Transverse colon (tissue), 4 donors: ENCODE data around the gene WDR45. TPM values are rescaled to one million over a fixed set of nuclear protein-coding genes. Genes with fewer than 3 reads are reported as not detected.

Experiments
- DNase-seq: peaks from one replicate; pipeline ENCODE4 v3.0.0-alpha.2; 2019
- H3K27ac ChIP-seq, 4 donors: fragments of 200-600 bp; sonication (generic); 2 replicates each; pipeline ENCODE4 v1.5.1; 2016 to 2018; ENCODE audit warnings: inconsistent platforms in 4 of 4
- H3K27me3 ChIP-seq: fragments of 200-600 bp; sonication (generic); 2 replicates; pipeline ENCODE4 v1.5.1; 2017; ENCODE audit warnings: inconsistent platforms
- H3K36me3 ChIP-seq, 4 donors: fragments of 200-600 bp; sonication (generic); 2 replicates each; pipeline ENCODE4 v1.5.1; 2017 to 2019; ENCODE audit warnings: inconsistent platforms in 4 of 4
- H3K4me1 ChIP-seq, 4 donors: fragments of 200-600 bp; sonication (generic); 2 replicates each; pipeline ENCODE4 v1.5.1; 2017 to 2020; ENCODE audit warnings: inconsistent platforms in 4 of 4
- H3K4me3 ChIP-seq, 4 donors: fragments of 200-600 bp; sonication (generic); 1 replicate in 1 of 4; 2 replicates in 3 of 4; pipeline versions ENCODE4 v1.5.1 to v1.6.1; 2017 to 2019; ENCODE audit warnings: inconsistent platforms in 4 of 4
- H3K9me3 ChIP-seq, 2 donors: fragments of 200-600 bp; sonication (generic); 2 replicates each; pipeline ENCODE4 v1.5.1; 2017 to 2019; ENCODE audit warnings: inconsistent platforms in 2 of 2
- EP300 ChIP-seq: sonication (generic); formaldehyde crosslinking; IDR thresholded peaks from one replicate; pipeline ENCODE4 v1.6.1; 2017; ENCODE audit warnings: antibody characterized with exemption, low read depth
- POLR2A ChIP-seq: fragments of 450-650 bp; IDR thresholded peaks from one replicate; pipeline ENCODE4 v1.6.1; 2016; ENCODE audit warnings: antibody characterized with exemption, mild to moderate bottlenecking, moderate library complexity
- POLR2AphosphoS5 ChIP-seq, 3 donors: sonication (generic); formaldehyde crosslinking; IDR thresholded peaks; one replicate each; pipeline ENCODE4 v1.6.1; 2016; ENCODE audit warnings: antibody characterized with exemption in 3 of 3
- WGBS, 2 donors: methylation state at CpG; one replicate each; pipeline ENCODE4 v1.1.5; 2018; ENCODE audit warnings: low coverage in 1 of 2; 5-methylcytosine and 5-hydroxymethylcytosine counted together
- in situ Hi-C, 4 donors: fragments of 200-750 bp; cut with MboI; loops; one replicate each; pipeline versions ENCODE4 v1.15.0 to v1.15.1; 2017; ENCODE audit warnings: low sequenced_read_pairs in 3 of 4, low pct_ligation_motif_present in 1 of 4, low pct_unique_long_range_greater_than_20kb in 1 of 4
- intact Hi-C: fragments of 100-400 bp; cut with DNase I; formaldehyde crosslinking; loops from one replicate; pipeline ENCODE4 v1.15.1; 2023; ENCODE audit warnings: low total_unique reads
- total RNA-seq, 4 donors: library from RNA; depleted of rRNA; stranded (reverse); fragments of >200 nt; gene quantifications; one replicate each; pipeline ENCODE4 v1.1.0, GENCODE V29; 2016
- TF ChIP-seq, protein P1 (sequence below), 5 experiments: fragments of 200-600 bp in 3 of 5; fragments of 450-650 bp in 2 of 5; sonication (generic) in 3 of 5; IDR thresholded peaks; 1 replicate in 2 of 5; 2 replicates in 3 of 5; pipeline ENCODE4 v1.5.1; 2016 to 2017; ENCODE audit warnings: antibody characterized with exemption in 5 of 5, inconsistent platforms in 3 of 5, mild to moderate bottlenecking in 2 of 5, moderate library complexity in 1 of 5

Gene WDR45
- total RNA-seq, 4 donors from 2014 or later = 73.5 to 205 (median 117) TPM

DNA sequence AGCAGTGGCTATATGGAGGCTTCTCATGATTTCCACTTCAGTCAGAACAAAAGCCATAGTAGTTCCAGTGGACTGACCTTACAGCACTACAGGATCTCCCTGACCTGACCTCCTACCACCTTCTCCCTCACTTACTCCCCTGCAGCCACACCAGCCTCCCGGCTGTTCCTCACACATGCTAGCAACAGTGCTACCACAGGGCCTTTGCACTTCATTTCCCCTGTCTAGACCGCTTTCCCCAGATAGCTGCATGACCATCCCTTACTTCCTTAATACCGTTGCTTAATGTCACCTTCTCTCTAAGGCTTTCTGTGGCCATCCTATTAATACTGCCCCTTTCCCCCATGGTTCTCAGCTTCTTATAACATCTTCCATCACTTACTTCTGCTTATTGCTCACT is 30.7 kb upstream of the WDR45 start:
- DNase-seq = no peak
- TF ChIP-seq POLR2AphosphoS5 (IDR thresholded peaks at IDR 0.05) (no peak), POLR2A (no peak), EP300 (no peak)
- TF ChIP-seq, protein P1, sequence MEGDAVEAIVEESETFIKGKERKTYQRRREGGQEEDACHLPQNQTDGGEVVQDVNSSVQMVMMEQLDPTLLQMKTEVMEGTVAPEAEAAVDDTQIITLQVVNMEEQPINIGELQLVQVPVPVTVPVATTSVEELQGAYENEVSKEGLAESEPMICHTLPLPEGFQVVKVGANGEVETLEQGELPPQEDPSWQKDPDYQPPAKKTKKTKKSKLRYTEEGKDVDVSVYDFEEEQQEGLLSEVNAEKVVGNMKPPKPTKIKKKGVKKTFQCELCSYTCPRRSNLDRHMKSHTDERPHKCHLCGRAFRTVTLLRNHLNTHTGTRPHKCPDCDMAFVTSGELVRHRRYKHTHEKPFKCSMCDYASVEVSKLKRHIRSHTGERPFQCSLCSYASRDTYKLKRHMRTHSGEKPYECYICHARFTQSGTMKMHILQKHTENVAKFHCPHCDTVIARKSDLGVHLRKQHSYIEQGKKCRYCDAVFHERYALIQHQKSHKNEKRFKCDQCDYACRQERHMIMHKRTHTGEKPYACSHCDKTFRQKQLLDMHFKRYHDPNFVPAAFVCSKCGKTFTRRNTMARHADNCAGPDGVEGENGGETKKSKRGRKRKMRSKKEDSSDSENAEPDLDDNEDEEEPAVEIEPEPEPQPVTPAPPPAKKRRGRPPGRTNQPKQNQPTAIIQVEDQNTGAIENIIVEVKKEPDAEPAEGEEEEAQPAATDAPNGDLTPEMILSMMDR (IDR thresholded peaks at IDR 0.05) = no peak
- Histone ChIP-seq H3K27me3 (no peaks in the 10 kb centered on the region), H3K36me3 (no peaks in the 10 kb centered on the region), H3K27ac (no peak overlapping the region), H3K4me3 (no peak overlapping the region), H3K4me1 (no peaks in the 10 kb centered on the region), H3K9me3 (no peaks in the 10 kb centered on the region)
- 83 to 86% methylated on average over 1 to 3 of the region's 3 CpGs for WGBS, 2 donors
- in situ Hi-C loops (no loop called here), intact Hi-C loops (no loop called here)

DNA sequence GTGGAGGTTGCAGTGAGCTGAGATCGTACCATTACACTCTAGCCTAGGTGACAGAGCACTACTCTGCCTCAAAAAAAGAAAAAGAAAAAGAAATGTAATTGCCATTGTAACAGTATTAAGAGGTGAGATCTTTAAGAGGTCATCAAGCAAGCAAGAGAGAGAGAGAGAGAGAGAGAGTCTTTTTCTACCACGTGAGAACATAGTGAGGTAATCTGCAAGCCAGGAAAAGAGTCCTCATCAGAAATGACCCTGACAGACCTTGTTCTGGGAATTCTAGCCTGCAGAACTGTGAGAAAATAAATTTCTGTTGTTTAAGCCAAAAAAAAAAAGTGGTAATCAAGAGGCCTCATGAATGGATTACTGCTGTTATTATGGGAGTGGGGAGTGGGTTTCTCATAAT is 29.0 kb upstream of the WDR45 start:
- Histone ChIP-seq H3K4me1 (no peaks in the 10 kb centered on the region), H3K9me3 (no peaks in the 10 kb centered on the region), H3K36me3 (no peaks in the 10 kb centered on the region), H3K27ac (no peak overlapping the region), H3K27me3 (no peaks in the 10 kb centered on the region), H3K4me3 (no peak overlapping the region)
- no peak for TF ChIP-seq POLR2AphosphoS5 (IDR thresholded peaks at IDR 0.05)
- no peak for TF ChIP-seq POLR2A
- TF ChIP-seq EP300 = no peak
- TF ChIP-seq, protein P1 (IDR thresholded peaks at IDR 0.05) = no peak
- intact Hi-C loops (no loop called here), in situ Hi-C loops (no loop called here)
- no peak for DNase-seq
- 74 to 100% methylated on average over 1 to 2 of the region's 2 CpGs for WGBS, 2 donors

DNA sequence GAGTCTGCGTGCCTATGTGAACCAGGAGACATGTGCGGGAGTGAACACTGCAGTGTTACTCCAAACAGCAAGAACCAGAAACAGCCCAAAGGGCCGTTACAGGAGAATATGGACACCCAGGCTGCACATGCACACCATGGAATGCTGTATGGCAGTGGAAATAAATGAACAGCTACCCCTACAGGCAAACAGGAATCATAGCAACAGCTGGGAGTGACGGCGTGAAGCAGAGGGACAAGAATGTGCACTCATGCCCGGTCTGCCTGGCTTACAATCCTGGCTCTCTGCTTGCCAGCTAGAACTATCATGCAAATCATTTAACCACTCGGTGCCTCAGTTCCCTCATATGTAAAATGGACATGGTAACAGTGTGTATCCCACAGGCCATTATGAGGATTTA is 27.2 kb upstream of the WDR45 start:
- no peak for DNase-seq
- Histone ChIP-seq H3K27me3 (no peaks in the 10 kb centered on the region), H3K4me3 (no peak overlapping the region), H3K27ac (no peak overlapping the region), H3K36me3 (no peaks in the 10 kb centered on the region), H3K9me3 (no peaks in the 10 kb centered on the region), H3K4me1 (no peaks in the 10 kb centered on the region)
- 57% methylated on average over 7 of the region's 7 CpGs; no CpG with 5 or more reads in 1 of the 2 donors for WGBS, 2 donors
- intact Hi-C loops (no loop called here), in situ Hi-C loops (no loop called here)
- TF ChIP-seq POLR2AphosphoS5 (IDR thresholded peaks at IDR 0.05) (no peak), EP300 (no peak), POLR2A (no peak)
- TF ChIP-seq, protein P1 (IDR thresholded peaks at IDR 0.05) = peak; percentile 13 to 48 (median 31)

DNA sequence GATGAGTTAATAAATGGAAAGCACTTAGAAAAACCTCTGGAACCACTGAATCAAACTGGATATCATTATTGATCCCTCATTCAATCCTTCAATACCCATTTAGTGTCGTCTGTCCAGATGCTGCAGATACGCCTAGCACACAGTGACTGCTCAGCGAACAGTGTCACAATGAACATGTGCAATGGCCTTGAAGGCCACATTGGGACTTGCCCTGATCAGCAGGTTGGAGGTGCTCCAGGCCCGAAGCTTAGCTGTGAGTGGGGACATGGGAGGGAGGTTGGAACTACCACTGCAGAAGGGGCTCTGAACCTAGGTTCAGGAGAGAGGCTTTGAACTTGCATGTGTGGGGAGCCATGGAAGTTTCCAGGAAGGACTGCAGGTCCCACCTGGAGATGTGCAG is 26.6 kb upstream of the WDR45 start:
- WGBS, 2 donors = 93 to 96% methylated on average over 3 to 4 of the region's 4 CpGs

More for the DNA sequence above, 26.6 kb upstream of the WDR45 start:
- Histone ChIP-seq H3K36me3 (no peaks in the 10 kb centered on the region), H3K4me1 (peaks cover 0 to 3% (median 1%) of the 10 kb centered on the region in 4 donors), H3K27me3 (no peaks in the 10 kb centered on the region), H3K4me3 (no peak overlapping the region), H3K9me3 (no peaks in the 10 kb centered on the region), H3K27ac (no peak overlapping the region)
- in situ Hi-C loops (no loop called here), intact Hi-C loops (no loop called here)
- TF ChIP-seq EP300 = no peak
- TF ChIP-seq POLR2A = no peak
- TF ChIP-seq, protein P1 (IDR thresholded peaks at IDR 0.05) = no peak
- no peak for TF ChIP-seq POLR2AphosphoS5 (IDR thresholded peaks at IDR 0.05)
- no peak for DNase-seq
